HCT116 (cell line): ENCODE data around the gene CELA2A. TPM values are rescaled to one million over a fixed set of nuclear protein-coding genes. Genes with fewer than 3 reads are reported as not detected.

Experiments used
- ATAC-seq: fragments of 200-7000 bp; cut with Tn5 transposase; 2 replicates; pipeline ENCODE4 v1.9.1; 2020; ENCODE audit warnings: mild to moderate bottlenecking, moderate library complexity
- BruUV-seq: library from RNA; stranded (reverse); fragments of 400-500 nt; replicated peaks from 2 replicates; lab custom pipeline; 2021; lab: Mats Ljungman, UMichigan
- CTCF ChIA-PET: fragments of 300-600 bp; sonication (Branson Sonifier 250); formaldehyde crosslinking; loops from one replicate; lab custom pipeline; 2021; ENCODE audit warnings: antibody characterized with exemption; lab: Charles Lee
- POLR2A ChIA-PET: fragments of 300-600, 350-600 bp; sonication (Branson Sonifier 250); formaldehyde crosslinking; loops from one replicate; lab custom pipeline; 2021; ENCODE audit warnings: antibody characterized with exemption; lab: Charles Lee
- RAD21 ChIA-PET, 2 experiments: fragments of 300-600 bp; sonication (Branson Sonifier 250); formaldehyde crosslinking; loops; one replicate each; lab custom pipeline; 2023; ENCODE audit warnings: low total read pairs in 2 of 2; ENCODE audit not compliant: uncharacterized antibody in 2 of 2, unreplicated experiment in 2 of 2, low non-redundant PET in 1 of 2; lab: Charles Lee
- DNase-seq: peaks from one replicate; pipeline ENCODE4 v3.0.0-alpha.2; 2010; ENCODE audit warnings: low read depth, low spot score
- H2AFZ ChIP-seq: fragments of 200-600 bp; shearing (Covaris generic), sonication (generic); 2 replicates; pipeline ENCODE4 v1.6.1; 2017; ENCODE audit warnings: low read depth, mixed run types, mixed read lengths, antibody characterized with exemption, low read length; ENCODE audit not compliant: poor library complexity, severe bottlenecking
- H3K27ac ChIP-seq: 2 replicates; pipeline ENCODE4 v1.5.1; 2012; ENCODE audit warnings: low read depth, low read length
- H3K27me3 ChIP-seq: fragments of 200-600 bp; sonication (generic); 2 replicates; pipeline ENCODE4 v1.6.1; 2016; ENCODE audit warnings: mixed run types, low read length, mixed read lengths; ENCODE audit not compliant: insufficient read depth
- H3K36me3 ChIP-seq, 2 experiments: fragments of 200-500 bp in 1 of 2; fragments of 200-600 bp in 1 of 2; sonication (Bioruptor generic) in 1 of 2; sonication (generic) in 1 of 2; 2 replicates each; pipeline versions ENCODE4 v1.5.1 to v1.6.1; 2014 to 2016; ENCODE audit warnings: low read length in 2 of 2, inconsistent platforms in 1 of 2, mixed read lengths in 1 of 2, mixed run types in 1 of 2; ENCODE audit not compliant: insufficient read depth in 2 of 2, control insufficient read depth in 1 of 2
- H3K4me1 ChIP-seq, 2 experiments: fragments of 200-600 bp in 1 of 2; sonication (generic) in 1 of 2; 2 replicates each; pipeline versions ENCODE4 v1.5.1 to v1.6.1; 2012 to 2017; ENCODE audit warnings: low read length in 2 of 2, inconsistent platforms in 1 of 2, mild to moderate bottlenecking in 1 of 2, mixed read lengths in 1 of 2, mixed run types in 1 of 2, moderate library complexity in 1 of 2; ENCODE audit not compliant: insufficient read depth in 2 of 2, control insufficient read depth in 1 of 2
- H3K4me2 ChIP-seq: fragments of 200-600 bp; sonication (generic); 2 replicates; pipeline ENCODE4 v1.6.1; 2017; ENCODE audit warnings: mixed run types, low read length, mixed read lengths
- H3K4me3 ChIP-seq, 2 experiments: fragments of 200-600 bp in 1 of 2; sonication (generic) in 1 of 2; replicated peaks in 1 of 2; 2 replicates each; pipeline ENCODE4 v1.5.1; 2011 to 2016; ENCODE audit warnings: low read length in 2 of 2, control low read depth in 1 of 2, low read depth in 1 of 2, mild to moderate bottlenecking in 1 of 2, mixed read lengths in 1 of 2, mixed run types in 1 of 2
- H3K79me2 ChIP-seq: fragments of 200-600 bp; sonication (generic); 2 replicates; pipeline ENCODE4 v1.6.1; 2017; ENCODE audit warnings: mild to moderate bottlenecking, mixed run types, low read length, moderate library complexity, mixed read lengths; ENCODE audit not compliant: insufficient read depth
- H3K9ac ChIP-seq: fragments of 200-600 bp; sonication (generic); 2 replicates; pipeline ENCODE4 v1.6.1; 2016; ENCODE audit warnings: low read length, mixed read lengths
- H3K9me2 ChIP-seq: fragments of 200-600 bp; sonication (generic), shearing (Covaris generic); 2 replicates; pipeline ENCODE4 v1.6.1; 2017; ENCODE audit warnings: mixed run types, mild to moderate bottlenecking, moderate library complexity; ENCODE audit not compliant: insufficient read depth
- H3K9me3 ChIP-seq, 2 experiments: fragments of 200-500 bp in 1 of 2; fragments of 200-600 bp in 1 of 2; sonication (Bioruptor generic) in 1 of 2; sonication (generic) in 1 of 2; 2 replicates each; pipeline ENCODE4 v1.6.1; 2014 to 2017; ENCODE audit warnings: low read length in 2 of 2, mixed read lengths in 2 of 2, inconsistent platforms in 1 of 2, low read depth in 1 of 2, mild to moderate bottlenecking in 1 of 2, mixed run types in 1 of 2, moderate library complexity in 1 of 2; ENCODE audit not compliant: control insufficient read depth in 1 of 2, insufficient read depth in 1 of 2
- H4K20me1 ChIP-seq: fragments of 200-600 bp; sonication (generic), shearing (Covaris generic); 2 replicates; pipeline ENCODE4 v1.6.1; 2017; ENCODE audit warnings: mixed run types, mild to moderate bottlenecking, moderate library complexity; ENCODE audit not compliant: insufficient read depth
- CEBPB ChIP-seq: IDR thresholded peaks from 2 replicates; pipeline ENCODE4 v1.6.1; 2012; ENCODE audit warnings: low read depth
- CTCF ChIP-seq, 3 experiments: fragments of 200-600 bp in 1 of 3; sonication (generic) in 1 of 3; IDR thresholded peaks in 2 of 3; conservative IDR thresholded peaks in 1 of 3; 2 replicates each; pipeline ENCODE4 v1.5.1; 2012 to 2017; ENCODE audit warnings: low read depth in 2 of 3, low read length in 2 of 3, antibody characterized with exemption in 1 of 3, borderline replicate concordance in 1 of 3, control low read depth in 1 of 3, mild to moderate bottlenecking in 1 of 3, mixed read lengths in 1 of 3, mixed run types in 1 of 3, moderate library complexity in 1 of 3; ENCODE audit not compliant: insufficient read depth in 1 of 3
- EGR1 ChIP-seq: IDR thresholded peaks from 2 replicates; pipeline ENCODE4 v1.6.1; 2012; ENCODE audit warnings: low read depth
- JUND ChIP-seq: IDR thresholded peaks from 2 replicates; pipeline ENCODE4 v1.6.1; 2012
- MAX ChIP-seq: IDR thresholded peaks from 2 replicates; pipeline ENCODE4 v1.6.1; 2012
- POLR2A ChIP-seq: IDR thresholded peaks from 2 replicates; pipeline ENCODE4 v1.7.0; 2011; ENCODE audit warnings: borderline replicate concordance; ENCODE audit not compliant: insufficient read depth, insufficient read length; ENCODE audit errors: extremely low read depth
- POLR2AphosphoS5 ChIP-seq: IDR thresholded peaks from 2 replicates; pipeline ENCODE4 v1.6.1; 2011; ENCODE audit warnings: mild to moderate bottlenecking, low read depth, low read length, moderate library complexity
- SIN3A ChIP-seq: IDR thresholded peaks from 2 replicates; pipeline ENCODE4 v1.6.1; 2012; ENCODE audit warnings: low read depth
- SP1 ChIP-seq: IDR thresholded peaks from 2 replicates; pipeline ENCODE4 v1.6.1; 2012; ENCODE audit warnings: low read depth
- SRF ChIP-seq: IDR thresholded peaks from 2 replicates; pipeline ENCODE4 v1.6.1; 2012; ENCODE audit warnings: low read depth
- TCF7L2 ChIP-seq: IDR thresholded peaks from 2 replicates; pipeline ENCODE4 v1.7.0; 2011; ENCODE audit warnings: borderline replicate concordance, inconsistent platforms; ENCODE audit not compliant: insufficient read depth, insufficient read length; ENCODE audit errors: extremely low read depth
- YY1 ChIP-seq: IDR thresholded peaks from 2 replicates; pipeline ENCODE4 v1.6.1; 2011; ENCODE audit warnings: low read length, low read depth, moderate library complexity, mild to moderate bottlenecking; ENCODE audit not compliant: insufficient replicate concordance; ENCODE audit errors: extremely low read depth
- ZFX ChIP-seq: fragments of 450-650 bp; IDR thresholded peaks from 2 replicates; pipeline ENCODE4 v1.6.1; 2017
- ZNF274 ChIP-seq: fragments of 200-500 bp; sonication (Bioruptor generic); IDR thresholded peaks from 2 replicates; pipeline ENCODE4 v1.6.1; 2014; ENCODE audit warnings: mild to moderate bottlenecking, low read depth, low read length, inconsistent platforms
- intact Hi-C: fragments of 100-400 bp; cut with micrococcal nuclease; formaldehyde crosslinking; loops from 2 replicates; pipeline ENCODE4 v1.10.0; 2022
- total RNA-seq: library from RNA; stranded (reverse); gene quantifications from one replicate; pipeline ENCODE4 v1.2.1, GENCODE V29; 2021; ENCODE audit not compliant: unreplicated experiment

The CELA2A gene
- total RNA-seq, 1 experiment from 2014 or later: 1.6 TPM

- no peak for TF ChIP-seq POLR2AphosphoS5
Measured at GRCh38 chr1:15508700-15509487, 52.4 kb downstream of the CELA2A start (continued).

GRCh38 chr1:15509586-15509985 lies 53.1 kb downstream of the CELA2A start:
- intact Hi-C loops: no loop called here
- H3K9me2 ChIP-seq: no peaks in the 10 kb centered on the region
- RAD21 ChIA-PET: no interaction called here
- H3K27ac ChIP-seq: no peak overlapping the region
- H2AFZ ChIP-seq: no peak overlapping the region
- H3K9me3 ChIP-seq: no peaks in the 10 kb centered on the region
- no peaks in the 10 kb centered on the region for H3K4me1 ChIP-seq
- ATAC-seq (no peak), DNase-seq (no peak)
- POLR2A ChIA-PET: no interaction called here
- CTCF ChIA-PET: no interaction called here
- no peaks in the 10 kb centered on the region for H3K36me3 ChIP-seq
- H3K4me3 ChIP-seq: no peak overlapping the region
- no peak overlapping the region for H3K9ac ChIP-seq
- H3K4me2 ChIP-seq: no peak overlapping the region
- H3K27me3 ChIP-seq: no peaks in the 10 kb centered on the region
- TF ChIP-seq SP1 (no peak), ZNF274 (no peak), CTCF (IDR thresholded peaks at IDR 0.05 in 2 of 3, conservative IDR thresholded peaks at IDR 0.05 in 1 of 3; ENCODE audit: borderline replicate concordance in 1 of 3, insufficient read depth in 1 of 3, low read depth in 2 of 3, low read length in 2 of 3) (no peak), POLR2AphosphoS5 (no peak), JUND (no peak), ZFX (no peak), TCF7L2 (no peak), MAX (no peak), YY1 (no peak), CEBPB (no peak), SIN3A (no peak), SRF (no peak), EGR1 (no peak), POLR2A (no peak)
- BruUV-seq: no TSS peak
- no peaks in the 10 kb centered on the region for H3K79me2 ChIP-seq
- H4K20me1 ChIP-seq: no peaks in the 10 kb centered on the region
